MM.1S (cell line): Measurements from ENCODE around the gene ADK.

Experiments used
- CTCF ChIP-seq: fragments of 300-600 bp; sonication (generic); IDR thresholded peaks from 2 replicates; pipeline ENCODE4 v1.5.1; 2016; ENCODE audit warnings: antibody characterized with exemption, low read length, mixed read lengths
- EZH2 ChIP-seq: fragments of 300-600 bp; sonication (generic); optimal IDR thresholded peaks from 2 replicates; pipeline ENCODE3; 2017; ENCODE audit warnings: low read depth, mild to moderate bottlenecking, antibody characterized with exemption, low read length, mixed read lengths

GRCh38 chr10:74738052-74738451 lies 587.0 kb downstream of the ADK start:
- TF ChIP-seq CTCF: peak; percentile 54
- TF ChIP-seq EZH2: no peak
